Bronchial epithelial cell (primary cell): ENCODE measurements around the gene RAP2C. TPM values are rescaled to one million over a fixed set of nuclear protein-coding genes. Genes with fewer than 3 reads are reported as not detected.

Experiments used
- DNase-seq: peaks from one replicate; pipeline ENCODE4 v3.0.0-alpha.2; 2010; ENCODE audit warnings: low read depth
- FAIRE-seq: peaks from 2 replicates; lab custom pipeline; 2011; peaks lifted over from hg19 to GRCh38; lab: Jason Lieb, UNC
- H3K27me3 ChIP-seq: 2 replicates; pipeline ENCODE4 v1.5.1; 2011; ENCODE audit warnings: low read length; ENCODE audit not compliant: control insufficient read depth, insufficient read depth
- H3K36me3 ChIP-seq: 2 replicates; pipeline ENCODE4 v1.5.1; 2011; ENCODE audit warnings: low read length; ENCODE audit not compliant: control insufficient read depth, insufficient read depth
- H3K4me3 ChIP-seq: 2 replicates; pipeline ENCODE4 v1.5.1; 2011; ENCODE audit warnings: mild to moderate bottlenecking, low read depth, low read length, control low read depth
- total RNA-seq: library from RNA; depleted of rRNA; stranded (reverse); fragments of >200 nt; gene quantifications from 2 replicates; pipeline ENCODE4 v1.2.1, GENCODE V29; 2014
- TF ChIP-seq, protein P1 (sequence below): IDR thresholded peaks from 2 replicates; pipeline ENCODE4 v1.5.1; 2011; ENCODE audit warnings: mild to moderate bottlenecking, moderate library complexity, low read length, control low read depth, inconsistent platforms; ENCODE audit not compliant: insufficient read depth, severe bottlenecking

The RAP2C gene
- 27.9 and 29.4 TPM in 2 replicates for total RNA-seq

- H3K4me3 ChIP-seq: peak within 1 kb of the TSS; percentile 66
- no peaks in the 10 kb centered on the region for H3K36me3 ChIP-seq
- FAIRE-seq (peak; percentile 7), DNase-seq (peak; percentile 62)
- TF ChIP-seq, protein P1, sequence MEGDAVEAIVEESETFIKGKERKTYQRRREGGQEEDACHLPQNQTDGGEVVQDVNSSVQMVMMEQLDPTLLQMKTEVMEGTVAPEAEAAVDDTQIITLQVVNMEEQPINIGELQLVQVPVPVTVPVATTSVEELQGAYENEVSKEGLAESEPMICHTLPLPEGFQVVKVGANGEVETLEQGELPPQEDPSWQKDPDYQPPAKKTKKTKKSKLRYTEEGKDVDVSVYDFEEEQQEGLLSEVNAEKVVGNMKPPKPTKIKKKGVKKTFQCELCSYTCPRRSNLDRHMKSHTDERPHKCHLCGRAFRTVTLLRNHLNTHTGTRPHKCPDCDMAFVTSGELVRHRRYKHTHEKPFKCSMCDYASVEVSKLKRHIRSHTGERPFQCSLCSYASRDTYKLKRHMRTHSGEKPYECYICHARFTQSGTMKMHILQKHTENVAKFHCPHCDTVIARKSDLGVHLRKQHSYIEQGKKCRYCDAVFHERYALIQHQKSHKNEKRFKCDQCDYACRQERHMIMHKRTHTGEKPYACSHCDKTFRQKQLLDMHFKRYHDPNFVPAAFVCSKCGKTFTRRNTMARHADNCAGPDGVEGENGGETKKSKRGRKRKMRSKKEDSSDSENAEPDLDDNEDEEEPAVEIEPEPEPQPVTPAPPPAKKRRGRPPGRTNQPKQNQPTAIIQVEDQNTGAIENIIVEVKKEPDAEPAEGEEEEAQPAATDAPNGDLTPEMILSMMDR: peak; percentile 72
- no peaks in the 10 kb centered on the region for H3K27me3 ChIP-seq
Observed at GRCh38 chrX:132219343-132219768, at the start of gene RAP2C. RAP2C (minus strand) TSS chrX:132219447; CDS start chrX:132217268, 2,179 bp downstream.

DNA sequence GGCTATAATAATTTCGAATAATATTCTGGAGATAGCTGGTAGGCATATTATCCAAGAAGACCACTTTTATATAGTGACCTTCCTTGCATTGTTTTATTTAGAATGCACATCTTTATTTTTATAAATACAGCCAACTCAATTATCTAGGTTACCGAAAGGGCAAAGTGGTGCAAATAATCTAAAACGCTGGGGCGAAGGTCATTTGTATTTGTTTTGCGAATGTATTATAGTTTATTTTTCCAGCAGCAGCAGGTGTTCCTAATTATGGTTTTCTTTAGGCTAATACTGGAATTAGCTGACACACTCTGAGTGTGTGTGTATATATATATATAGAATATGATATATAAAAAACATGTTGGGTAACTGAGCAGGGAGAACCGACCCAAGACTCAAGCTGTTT lies 48.1 kb upstream of the RAP2C start:
- Histone ChIP-seq H3K36me3 (no peaks in the 10 kb centered on the region), H3K27me3 (no peaks in the 10 kb centered on the region), H3K4me3 (no peak overlapping the region)
- DNase-seq (no peak), FAIRE-seq (no peak)
- TF ChIP-seq, protein P1: no peak

DNA sequence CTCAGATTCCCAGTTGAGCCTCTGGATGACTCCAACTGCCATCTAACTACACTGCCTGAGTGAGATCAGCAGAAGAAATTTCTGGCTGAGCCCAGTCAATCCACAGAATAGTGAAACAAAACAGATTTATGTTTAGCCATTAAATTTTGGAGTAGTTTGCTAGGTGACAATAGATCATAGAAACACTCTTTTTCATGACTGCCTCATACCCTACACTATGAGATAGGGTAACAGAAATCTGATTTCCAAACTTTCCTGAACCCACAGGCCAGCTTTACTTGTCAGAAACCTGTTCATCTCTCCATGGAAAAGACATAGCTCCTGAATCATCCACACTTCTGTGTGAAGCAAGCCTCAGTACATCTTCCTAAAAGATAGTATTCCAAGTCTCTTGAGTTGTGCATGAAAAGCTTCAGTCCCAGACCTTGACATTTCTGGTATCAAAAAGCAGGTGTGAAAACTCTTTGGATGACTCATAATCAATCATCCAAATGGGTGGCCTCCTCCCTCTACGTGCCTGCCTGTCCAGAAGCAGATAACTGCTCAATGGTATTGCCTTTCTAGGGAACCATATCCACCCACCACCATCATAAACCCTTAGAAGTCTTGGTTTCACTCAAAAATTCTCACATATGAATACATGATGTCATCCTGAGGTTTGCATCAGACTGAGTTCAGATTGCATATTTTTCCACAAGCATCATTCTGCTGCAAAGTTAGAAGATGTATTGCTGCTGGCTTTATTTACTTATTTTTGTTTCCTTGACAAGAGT lies 47.5 kb upstream of the RAP2C start:
- H3K36me3 ChIP-seq: no peaks in the 10 kb centered on the region
- no peaks in the 10 kb centered on the region for H3K27me3 ChIP-seq
- TF ChIP-seq, protein P1: no peak
- H3K4me3 ChIP-seq: no peak overlapping the region
- peak; percentile 57 for DNase-seq
- FAIRE-seq: no peak

DNA sequence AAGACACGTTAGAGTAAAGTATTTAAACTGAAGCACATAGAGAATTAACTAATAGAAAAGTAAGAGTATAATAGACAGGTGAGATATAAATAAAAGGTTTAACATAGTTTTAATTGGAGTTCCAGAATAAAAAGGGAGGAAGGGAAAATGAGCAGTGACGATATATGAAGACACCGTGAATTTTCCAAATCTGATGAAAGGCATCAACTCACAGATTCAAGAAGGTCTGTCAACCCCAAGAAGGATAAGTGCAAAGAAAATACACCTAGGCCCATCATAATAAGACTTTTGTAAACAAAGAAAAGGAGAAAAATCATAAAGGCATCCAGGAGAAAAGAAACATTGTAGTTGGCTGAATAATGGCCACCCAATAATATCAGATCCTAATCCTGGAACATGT lies 43.9 kb upstream of the RAP2C start:
- Histone ChIP-seq H3K36me3 (no peaks in the 10 kb centered on the region), H3K27me3 (no peaks in the 10 kb centered on the region), H3K4me3 (no peak overlapping the region)
- DNase-seq (no peak), FAIRE-seq (no peak)
- TF ChIP-seq, protein P1: no peak

GRCh38 chrX:132258509-132258908 lies 39.3 kb upstream of the RAP2C start:
- TF ChIP-seq, protein P1: no peak
- Histone ChIP-seq H3K27me3 (no peaks in the 10 kb centered on the region), H3K4me3 (no peak overlapping the region), H3K36me3 (no peaks in the 10 kb centered on the region)
- FAIRE-seq (no peak), DNase-seq (no peak)
